ENCODE data around the gene CIAO2B.

CIAO2B gene

GRCh38 chr16:66885491-66885890 is 48.7 kb downstream of the CIAO2B start:
- TF ChIP-seq CTCF (IDR thresholded peaks at IDR 0.05; ENCODE audit: insufficient read depth, low read depth, low read length, missing control alignments) = no peak
- DNase-seq (ENCODE audit: low read depth) = no peak
- no peak overlapping the region for H3K4me3 ChIP-seq (ENCODE audit: low read length)

GRCh38 chr16:66882702-66883101 is 51.5 kb downstream of the CIAO2B start:
- DNase-seq (ENCODE audit: low read depth) = no peak
- TF ChIP-seq CTCF (IDR thresholded peaks at IDR 0.05; ENCODE audit: insufficient read depth, low read depth, low read length, missing control alignments) = no peak
- H3K4me3 ChIP-seq (ENCODE audit: low read length) = no peak overlapping the region

All from epithelial cell of esophagus (primary cell).